Measurements from ENCODE around the gene KRT15. TPM values are rescaled to one million over a fixed set of nuclear protein-coding genes. Genes with fewer than 3 reads are reported as not detected.

KRT15 gene
- total and polyA plus RNA-seq, 2 of the 8 experiments (the other 6 are each of a cell fraction or from before 2014, with no cell fraction given): 0.11 to 0.13 TPM

DNA sequence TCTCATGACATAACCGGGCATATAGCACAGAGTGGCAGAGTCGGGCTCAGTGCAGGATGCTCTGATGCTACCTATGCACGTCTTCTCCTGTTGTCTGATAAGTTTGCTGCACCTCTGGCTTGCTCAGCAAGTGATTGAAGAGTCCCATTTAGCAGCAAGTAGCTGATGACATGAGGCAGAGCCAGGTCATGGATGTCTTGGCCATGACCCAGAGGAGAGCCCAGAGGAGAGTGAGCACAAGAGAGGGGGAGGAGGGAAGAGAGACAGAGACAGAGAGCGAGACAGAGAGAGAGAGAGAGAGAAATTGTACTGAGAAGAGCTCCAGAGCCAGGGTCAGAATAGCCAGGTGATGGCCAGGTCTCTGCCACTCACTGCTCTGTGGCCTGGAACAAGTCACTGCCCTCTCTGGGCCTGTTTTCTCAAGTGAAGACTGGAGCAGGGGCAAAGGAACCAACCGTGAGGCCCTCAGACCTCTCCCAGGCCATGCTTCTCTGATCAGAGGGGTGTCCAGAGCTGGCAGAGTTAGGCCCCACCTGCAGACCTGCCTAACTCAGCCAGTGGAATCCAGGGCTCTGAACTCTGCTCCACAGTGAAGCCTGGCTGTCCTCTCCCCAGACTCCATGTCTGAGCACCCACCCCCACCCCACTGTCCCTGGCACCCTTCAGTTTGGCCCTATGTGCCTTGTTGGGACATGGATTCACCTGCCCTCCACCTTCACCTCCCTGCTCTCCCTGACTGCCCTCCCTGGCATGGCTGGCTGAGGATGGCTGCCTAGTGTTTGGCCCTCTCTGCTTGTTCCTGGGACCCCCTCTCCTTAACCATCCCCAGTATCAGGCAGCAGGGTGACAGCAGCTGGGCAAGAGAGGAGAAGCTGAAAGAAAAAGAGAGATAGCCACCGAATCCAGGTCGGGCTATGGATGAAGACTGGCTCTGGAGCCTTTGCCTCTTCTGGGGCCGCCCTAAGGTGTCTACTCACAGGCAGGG, 33.5 kb downstream of the KRT15 start (continued):
- TF ChIP-seq CTBP2 (IDR thresholded peaks at IDR 0.05; ENCODE audit: borderline replicate concordance, insufficient read depth, insufficient read length, low read length) (no peak), CHD2 (IDR thresholded peaks at IDR 0.05; ENCODE audit: low read length) (no peak)
